ENCODE measurements around the gene NXN. TPM values are rescaled to one million over a fixed set of nuclear protein-coding genes. Genes with fewer than 3 reads are reported as not detected.

NXN gene
- total RNA-seq, 1 experiment from 2014 or later, result 20.8 TPM

DNA sequence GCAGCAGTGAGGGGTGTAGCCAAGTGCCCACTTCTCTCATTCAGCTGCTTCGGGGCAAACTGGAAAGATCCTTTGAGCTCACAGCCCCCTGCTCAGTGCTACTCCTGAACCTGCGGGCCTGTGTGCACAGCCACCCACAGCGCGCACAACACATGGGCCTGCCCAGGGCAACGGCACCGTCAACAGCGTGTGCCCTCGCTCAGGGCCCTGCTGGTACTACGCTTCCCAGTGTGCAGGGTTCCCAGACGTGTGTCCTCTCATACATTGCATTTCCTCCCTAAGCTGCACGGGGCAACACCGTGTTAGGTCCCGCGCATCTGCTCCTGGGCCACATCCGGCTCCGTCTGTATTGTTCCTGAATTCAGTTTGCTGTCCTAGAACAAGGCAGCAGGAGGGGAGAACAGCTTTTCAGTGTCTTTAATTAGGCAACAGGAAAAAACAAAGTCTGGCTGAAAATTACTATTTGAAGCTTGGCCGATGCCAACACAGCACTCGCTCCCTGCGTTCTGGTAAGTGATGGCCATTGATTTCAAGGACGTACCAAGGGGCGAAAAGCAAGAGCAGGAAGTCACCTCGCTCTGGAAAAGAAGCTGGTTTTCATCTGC is 182.2 kb downstream of the NXN start:
- H3K4me2 ChIP-seq (ENCODE audit: low read length), result no peak overlapping the region
- H3K9me2 ChIP-seq (replicated peaks; ENCODE audit: low read length), result no peaks in the 10 kb centered on the region
- POLR2A ChIA-PET (ENCODE audit: unreplicated experiment), result no interaction called here
- no peak overlapping the region for H3K27ac ChIP-seq (ENCODE audit: low read length)
- no peak overlapping the region for H3K9ac ChIP-seq (ENCODE audit: low read length)
- intact Hi-C loops (cut with micrococcal nuclease), result no loop called here
- H4K20me1 ChIP-seq (ENCODE audit: low read length), result no peaks in the 10 kb centered on the region
- DNase-seq (no peak), ATAC-seq (no peak)
- no peaks in the 10 kb centered on the region for H3K27me3 ChIP-seq (ENCODE audit: low read length)
- no peak overlapping the region for H3K4me3 ChIP-seq (ENCODE audit: low read length)
- CTCF ChIA-PET, result no interaction called here
- no peaks in the 10 kb centered on the region for H3F3A ChIP-seq (ENCODE audit: low read length, unreplicated experiment)
- no peaks in the 10 kb centered on the region for H3K36me3 ChIP-seq (ENCODE audit: low read depth, low read length)
- no peak overlapping the region for H2AFZ ChIP-seq (ENCODE audit: low read length)
- no peaks in the 10 kb centered on the region for H3K9me3 ChIP-seq (ENCODE audit: low read length)
- H3K4me1 ChIP-seq (ENCODE audit: insufficient read depth, low read length), result peaks cover 9% of the 10 kb centered on the region
- BruUV-seq (replicated peaks), result no TSS peak
- no peak for TF ChIP-seq EZH2phosphoT487 (IDR thresholded peaks at IDR 0.05; ENCODE audit: borderline replicate concordance, low read length)
- TF ChIP-seq EZH2 (IDR thresholded peaks at IDR 0.05; ENCODE audit: low read length, unreplicated experiment), result no peak
- TF ChIP-seq, protein P1, sequence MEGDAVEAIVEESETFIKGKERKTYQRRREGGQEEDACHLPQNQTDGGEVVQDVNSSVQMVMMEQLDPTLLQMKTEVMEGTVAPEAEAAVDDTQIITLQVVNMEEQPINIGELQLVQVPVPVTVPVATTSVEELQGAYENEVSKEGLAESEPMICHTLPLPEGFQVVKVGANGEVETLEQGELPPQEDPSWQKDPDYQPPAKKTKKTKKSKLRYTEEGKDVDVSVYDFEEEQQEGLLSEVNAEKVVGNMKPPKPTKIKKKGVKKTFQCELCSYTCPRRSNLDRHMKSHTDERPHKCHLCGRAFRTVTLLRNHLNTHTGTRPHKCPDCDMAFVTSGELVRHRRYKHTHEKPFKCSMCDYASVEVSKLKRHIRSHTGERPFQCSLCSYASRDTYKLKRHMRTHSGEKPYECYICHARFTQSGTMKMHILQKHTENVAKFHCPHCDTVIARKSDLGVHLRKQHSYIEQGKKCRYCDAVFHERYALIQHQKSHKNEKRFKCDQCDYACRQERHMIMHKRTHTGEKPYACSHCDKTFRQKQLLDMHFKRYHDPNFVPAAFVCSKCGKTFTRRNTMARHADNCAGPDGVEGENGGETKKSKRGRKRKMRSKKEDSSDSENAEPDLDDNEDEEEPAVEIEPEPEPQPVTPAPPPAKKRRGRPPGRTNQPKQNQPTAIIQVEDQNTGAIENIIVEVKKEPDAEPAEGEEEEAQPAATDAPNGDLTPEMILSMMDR (conservative IDR thresholded peaks at IDR 0.05; ENCODE audit: low read depth, low read length), result no peak
- H3K79me2 ChIP-seq (ENCODE audit: low read length), result no peaks in the 10 kb centered on the region

DNA sequence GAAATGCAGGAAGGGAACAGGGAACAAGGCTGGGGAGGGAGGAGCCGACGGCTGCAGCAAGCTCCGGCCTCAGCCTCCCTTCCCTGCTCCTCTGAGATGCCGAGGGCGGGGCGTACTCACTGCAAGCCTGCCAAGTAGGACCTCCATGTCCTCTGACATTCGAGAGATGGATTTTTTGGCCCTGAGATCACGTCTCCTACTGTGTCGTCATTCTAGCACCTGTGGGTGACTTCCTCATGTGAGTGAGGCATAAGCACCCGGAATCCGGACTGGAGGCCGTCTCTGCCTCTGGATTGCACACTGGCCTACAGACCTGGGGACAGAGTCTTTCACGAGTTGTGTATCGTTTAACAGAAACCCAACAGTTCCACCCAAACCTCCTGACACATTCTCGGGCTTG is 183.0 kb downstream of the NXN start:
- ATAC-seq, result no peak
- Histone ChIP-seq H3K4me1 (ENCODE audit: insufficient read depth, low read length) (peaks cover 9% of the 10 kb centered on the region), H3K4me2 (ENCODE audit: low read length) (no peak overlapping the region), H3K4me3 (ENCODE audit: low read length) (no peak overlapping the region), H3F3A (ENCODE audit: low read length, unreplicated experiment) (no peaks in the 10 kb centered on the region), H3K9ac (ENCODE audit: low read length) (no peak overlapping the region), H3K79me2 (ENCODE audit: low read length) (no peaks in the 10 kb centered on the region), H3K9me2 (replicated peaks; ENCODE audit: low read length) (no peaks in the 10 kb centered on the region), H3K36me3 (ENCODE audit: low read depth, low read length) (no peaks in the 10 kb centered on the region), H3K27ac (ENCODE audit: low read length) (no peak overlapping the region), H3K27me3 (ENCODE audit: low read length) (no peaks in the 10 kb centered on the region), H2AFZ (ENCODE audit: low read length) (no peak overlapping the region), H3K9me3 (ENCODE audit: low read length) (no peaks in the 10 kb centered on the region), H4K20me1 (ENCODE audit: low read length) (no peaks in the 10 kb centered on the region)
- no TSS peak for BruUV-seq (replicated peaks)
- intact Hi-C loops (cut with micrococcal nuclease), result no loop called here
- TF ChIP-seq EZH2 (IDR thresholded peaks at IDR 0.05; ENCODE audit: low read length, unreplicated experiment), result no peak
- no peak for TF ChIP-seq EZH2phosphoT487 (IDR thresholded peaks at IDR 0.05; ENCODE audit: borderline replicate concordance, low read length)
- TF ChIP-seq, protein P1 (conservative IDR thresholded peaks at IDR 0.05; ENCODE audit: low read depth, low read length), result no peak
- POLR2A ChIA-PET (ENCODE audit: unreplicated experiment), result no interaction called here
- CTCF ChIA-PET, result no interaction called here
- no peak for DNase-seq

DNA sequence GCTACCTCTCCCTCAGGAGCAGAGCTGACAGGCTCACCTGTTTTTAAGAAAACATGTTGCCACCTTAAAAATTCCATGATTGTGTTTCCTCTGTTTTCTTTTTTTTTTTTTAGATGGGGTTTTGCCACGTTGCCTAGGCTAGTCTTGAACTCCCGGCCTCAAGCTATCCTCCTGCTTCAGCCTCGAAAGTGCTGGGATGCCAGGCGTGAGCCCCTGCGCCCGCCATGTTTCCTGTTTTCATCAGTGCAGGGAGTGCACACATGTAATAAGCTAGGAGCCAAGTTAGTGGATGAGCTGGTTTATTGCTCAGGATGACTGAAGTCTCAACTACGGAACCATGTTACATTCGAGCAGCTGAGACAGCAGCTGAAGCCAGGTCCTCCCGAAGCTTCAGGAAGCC is 183.9 kb downstream of the NXN start:
- no peak for TF ChIP-seq EZH2 (IDR thresholded peaks at IDR 0.05; ENCODE audit: low read length, unreplicated experiment)
- TF ChIP-seq, protein P1 (conservative IDR thresholded peaks at IDR 0.05; ENCODE audit: low read depth, low read length), result no peak
- no peak for TF ChIP-seq EZH2phosphoT487 (IDR thresholded peaks at IDR 0.05; ENCODE audit: borderline replicate concordance, low read length)
- no peak for DNase-seq
- Histone ChIP-seq H2AFZ (ENCODE audit: low read length) (no peak overlapping the region), H3K4me3 (ENCODE audit: low read length) (no peak overlapping the region), H3K36me3 (ENCODE audit: low read depth, low read length) (no peaks in the 10 kb centered on the region), H3F3A (ENCODE audit: low read length, unreplicated experiment) (no peaks in the 10 kb centered on the region), H3K4me2 (ENCODE audit: low read length) (no peak overlapping the region), H3K27me3 (ENCODE audit: low read length) (no peaks in the 10 kb centered on the region), H3K9me3 (ENCODE audit: low read length) (no peaks in the 10 kb centered on the region), H4K20me1 (ENCODE audit: low read length) (no peaks in the 10 kb centered on the region), H3K9me2 (replicated peaks; ENCODE audit: low read length) (no peaks in the 10 kb centered on the region), H3K79me2 (ENCODE audit: low read length) (no peaks in the 10 kb centered on the region), H3K27ac (ENCODE audit: low read length) (no peak overlapping the region), H3K4me1 (ENCODE audit: insufficient read depth, low read length) (peaks cover 9% of the 10 kb centered on the region), H3K9ac (ENCODE audit: low read length) (no peak overlapping the region)
- POLR2A ChIA-PET (ENCODE audit: unreplicated experiment), result interaction anchor here (0.6 kb wide), 1 partner anchor 45 kb away, joined by 5 read pairs; no protein-coding TSS in a partner anchor
- no TSS peak for BruUV-seq (replicated peaks)
- ATAC-seq, result no peak
- CTCF ChIA-PET, result interaction anchor here (0.5 to 2.5 kb wide), 6 partner anchors 84 to 383 kb away, joined by 3 to 12 read pairs (median 4); partner anchors contain the start of genes NXN and TIMM22
- intact Hi-C loops (cut with micrococcal nuclease), result loop anchor here (1.0 to 2.0 kb wide), 3 partner anchors 83 to 201 kb away; partner anchors contain the start of gene TIMM22
